H9 (cell line): ENCODE measurements around the gene RAB15. TPM values are rescaled to one million over a fixed set of nuclear protein-coding genes. Genes with fewer than 3 reads are reported as not detected.

Source experiments
- DNase-seq: peaks from one replicate; pipeline ENCODE4 v3.0.0-alpha.2; 2017
- H2AFZ ChIP-seq: one replicate; pipeline ENCODE4 v1.6.1; 2013; ENCODE audit warnings: mild to moderate bottlenecking, low read length, control low read depth, moderate library complexity
- H2AK5ac ChIP-seq: 2 replicates; pipeline ENCODE4 v1.6.1; 2013; ENCODE audit warnings: low read length, control low read depth, mixed read lengths; ENCODE audit not compliant: insufficient read length
- H2BK120ac ChIP-seq: one replicate; pipeline ENCODE4 v1.6.1; 2013; ENCODE audit warnings: low read depth, mild to moderate bottlenecking, low read length, control low read depth, inconsistent platforms; ENCODE audit not compliant: poor library complexity, severe bottlenecking
- H2BK12ac ChIP-seq: 2 replicates; pipeline ENCODE4 v1.6.1; 2013; ENCODE audit warnings: low read length, control low read depth, mixed read lengths, low read depth; ENCODE audit not compliant: insufficient read length
- H2BK15ac ChIP-seq: 2 replicates; pipeline ENCODE4 v1.6.1; 2013; ENCODE audit warnings: low read depth, low read length, control low read depth
- H2BK20ac ChIP-seq: one replicate; pipeline ENCODE4 v1.6.1; 2013; ENCODE audit warnings: low read depth, mild to moderate bottlenecking, low read length, control low read depth, inconsistent platforms; ENCODE audit not compliant: poor library complexity, severe bottlenecking
- H2BK5ac ChIP-seq: 2 replicates; pipeline ENCODE4 v1.6.1; 2013; ENCODE audit warnings: low read length, control low read depth, mixed read lengths; ENCODE audit not compliant: insufficient read length
- H3K14ac ChIP-seq: 2 replicates; pipeline ENCODE4 v1.6.1; 2013; ENCODE audit warnings: low read length, control low read depth; ENCODE audit not compliant: insufficient read depth
- H3K18ac ChIP-seq: 2 replicates; pipeline ENCODE4 v1.6.1; 2013; ENCODE audit warnings: low read depth, mild to moderate bottlenecking, mixed read lengths, low read length, control low read depth; ENCODE audit not compliant: insufficient read length
- H3K23ac ChIP-seq: 2 replicates; pipeline ENCODE4 v1.6.1; 2013; ENCODE audit warnings: low read length, control low read depth, mixed read lengths, low read depth; ENCODE audit not compliant: insufficient read length
- H3K23me2 ChIP-seq: 2 replicates; pipeline ENCODE4 v1.6.1; 2013; ENCODE audit warnings: low read depth, mild to moderate bottlenecking, mixed read lengths, low read length, control low read depth; ENCODE audit not compliant: insufficient read length, poor library complexity, severe bottlenecking
- H3K27ac ChIP-seq: 2 replicates; pipeline ENCODE4 v1.5.1; 2013; ENCODE audit warnings: low read length, control low read depth, mixed read lengths, low read depth; ENCODE audit not compliant: insufficient read length
- H3K27me3 ChIP-seq: 2 replicates; pipeline ENCODE4 v1.6.1; 2013; ENCODE audit warnings: low read length, control low read depth, inconsistent platforms; ENCODE audit not compliant: insufficient read depth
- H3K4ac ChIP-seq: 2 replicates; pipeline ENCODE4 v1.6.1; 2013; ENCODE audit warnings: low read depth, mild to moderate bottlenecking, control low read depth, inconsistent platforms, low read length, moderate library complexity
- H3K4me1 ChIP-seq: 2 replicates; pipeline ENCODE4 v1.6.1; 2013; ENCODE audit warnings: low read length, control low read depth, inconsistent platforms; ENCODE audit not compliant: insufficient read depth
- H3K4me2 ChIP-seq: 2 replicates; pipeline ENCODE4 v1.6.1; 2013; ENCODE audit warnings: low read length, control low read depth, mixed read lengths; ENCODE audit not compliant: insufficient read length, insufficient read depth
- H3K56ac ChIP-seq: 2 replicates; pipeline ENCODE4 v1.6.1; 2013; ENCODE audit warnings: low read depth, mild to moderate bottlenecking, mixed read lengths, low read length, control low read depth; ENCODE audit not compliant: insufficient read length
- H3K79me1 ChIP-seq: 2 replicates; pipeline ENCODE4 v1.6.1; 2013; ENCODE audit warnings: low read depth, mild to moderate bottlenecking, moderate library complexity, low read length, control low read depth, inconsistent platforms; ENCODE audit not compliant: insufficient read depth, poor library complexity, severe bottlenecking
- H3K79me2 ChIP-seq: 2 replicates; pipeline ENCODE4 v1.6.1; 2013; ENCODE audit warnings: low read length, control low read depth, inconsistent platforms; ENCODE audit not compliant: insufficient read depth
- H3K9ac ChIP-seq: 2 replicates; pipeline ENCODE4 v1.6.1; 2013; ENCODE audit warnings: low read length, control low read depth, mixed read lengths; ENCODE audit not compliant: insufficient read length; ENCODE audit errors: extremely low read depth
- H3K9me3 ChIP-seq: one replicate; pipeline ENCODE4 v1.6.1; 2013; ENCODE audit warnings: low read depth, low read length, inconsistent platforms; ENCODE audit not compliant: control insufficient read depth
- H3T11ph ChIP-seq: one replicate; pipeline ENCODE4 v1.6.1; 2013; ENCODE audit warnings: mild to moderate bottlenecking, low read length, control low read depth, inconsistent platforms
- H4K20me1 ChIP-seq: one replicate; pipeline ENCODE4 v1.6.1; 2013; ENCODE audit not compliant: control insufficient read depth, insufficient read length, insufficient read depth
- H4K5ac ChIP-seq: 2 replicates; pipeline ENCODE4 v1.6.1; 2013; ENCODE audit warnings: low read depth, mild to moderate bottlenecking, mixed read lengths, low read length, control low read depth; ENCODE audit not compliant: insufficient read length
- H4K8ac ChIP-seq: replicated peaks from 2 replicates; pipeline ENCODE4 v1.6.1; 2013; ENCODE audit warnings: low read length, control low read depth, mixed read lengths, low read depth; ENCODE audit not compliant: insufficient read length
- H4K91ac ChIP-seq: 2 replicates; pipeline ENCODE4 v1.6.1; 2013; ENCODE audit warnings: low read depth, mild to moderate bottlenecking, moderate library complexity, mixed read lengths, low read length, control low read depth; ENCODE audit not compliant: insufficient read length
- H3K27ac Mint-ChIP-seq, 3 experiments: 2 replicates in 2 of 3; 3 replicates in 1 of 3; pipeline ENCODE4 v1.8.0; 2020 to 2021; ENCODE audit warnings: mixed read lengths in 3 of 3, mild to moderate bottlenecking in 1 of 3, moderate library complexity in 1 of 3
- H3K27me3 Mint-ChIP-seq: 2 replicates; pipeline ENCODE4 v1.8.0; 2021; ENCODE audit warnings: low read depth, mild to moderate bottlenecking, moderate library complexity, mixed read lengths
- H3K36me3 Mint-ChIP-seq, 3 experiments: 2 replicates in 2 of 3; 3 replicates in 1 of 3; pipeline ENCODE4 v1.8.0; 2020 to 2021; ENCODE audit warnings: low read depth in 3 of 3, mixed read lengths in 3 of 3; ENCODE audit not compliant: insufficient read depth in 1 of 3
- H3K4me1 Mint-ChIP-seq, 2 experiments: 2 replicates each; pipeline ENCODE4 v1.8.0; 2020; ENCODE audit warnings: mixed read lengths in 2 of 2
- H3K4me3 Mint-ChIP-seq, 2 experiments: 2 replicates in 1 of 2; 3 replicates in 1 of 2; pipeline ENCODE4 v1.8.0; 2020 to 2021; ENCODE audit warnings: mild to moderate bottlenecking in 2 of 2, mixed read lengths in 2 of 2, moderate library complexity in 1 of 2
- H3K9me3 Mint-ChIP-seq, 2 experiments: 2 replicates in 1 of 2; 3 replicates in 1 of 2; pipeline ENCODE4 v1.8.0; 2020; ENCODE audit warnings: mild to moderate bottlenecking in 2 of 2, mixed read lengths in 2 of 2, moderate library complexity in 1 of 2
- WGBS: extraction: QIAGEN DNeasy Blood & Tissue Kit; methylation state at CpG from one replicate; pipeline ENCODE4 v1.1.7; 2013; ENCODE audit warnings: missing lambda C conversion rate, low lambda C conversion rate, mixed read lengths; ENCODE audit not compliant: insufficient read length; ENCODE audit errors: extremely low coverage; 5-methylcytosine and 5-hydroxymethylcytosine counted together
- total RNA-seq: library from RNA; stranded (reverse); gene quantifications from 2 replicates; pipeline ENCODE4 v1.2.1, GENCODE V29; 2021
- TF ChIP-seq, protein P1 (sequence below): fragments of 200-600 bp; sonication (generic); conservative IDR thresholded peaks from 3 replicates; pipeline ENCODE4 v1.8.0; 2021; ENCODE audit warnings: antibody characterized with exemption, mild to moderate bottlenecking

The RAB15 gene
- total RNA-seq, 1 experiment from 2014 or later, result 54.3 TPM

DNA sequence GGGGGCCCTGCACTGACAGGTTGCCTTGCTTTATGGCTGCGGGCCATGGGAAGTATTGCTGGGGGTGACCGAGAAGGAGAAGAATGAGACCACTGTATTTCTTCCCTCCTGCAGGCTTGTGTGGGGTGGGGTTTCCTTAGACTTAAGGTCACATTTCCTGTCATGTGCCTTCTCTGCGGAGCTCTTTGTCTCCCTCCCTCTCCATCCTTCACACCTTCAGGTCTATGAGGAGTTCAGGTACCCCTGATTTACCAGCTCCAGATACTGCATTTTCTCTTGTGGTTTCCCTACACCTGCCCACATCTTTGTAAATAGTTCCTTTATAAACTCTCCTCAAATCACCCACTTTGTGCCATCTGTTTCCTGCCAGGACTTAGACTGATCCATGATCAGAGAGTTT lies 18.2 kb upstream of the RAB15 start:
- Histone ChIP-seq H3K14ac (no peak overlapping the region), H3K27ac (no peak overlapping the region), H2BK5ac (no peak overlapping the region), H3K56ac (no peak overlapping the region), H3K4ac (no peak overlapping the region), H2BK120ac (no peak overlapping the region), H3K23me2 (no peaks in the 10 kb centered on the region), H3K23ac (no peak overlapping the region), H3K9ac (no peak overlapping the region), H4K5ac (no peak overlapping the region), H3K27me3 (no peaks in the 10 kb centered on the region), H3K79me2 (no peaks in the 10 kb centered on the region), H2BK12ac (no peak overlapping the region), H3K9me3 (no peaks in the 10 kb centered on the region), H4K8ac (no peak overlapping the region), H3K4me1 (0 out of 2 replicates have a peak, but pooled peaks cover 2% of the 10 kb centered on the region), H3T11ph (no peak overlapping the region), H2AK5ac (no peak overlapping the region), H2BK15ac (no peak overlapping the region), H4K91ac (no peak overlapping the region), H3K4me2 (no peak overlapping the region), H2BK20ac (no peak overlapping the region), H2AFZ (no peak overlapping the region), H3K18ac (no peak overlapping the region), H4K20me1 (no peaks in the 10 kb centered on the region), H3K79me1 (no peaks in the 10 kb centered on the region)
- peak overlapping the region in 1 of 3 experiments; percentile 5; a peak in 1 of 7 replicates for H3K27ac Mint-ChIP-seq
- no CpG with 5 or more reads among the region's 3 CpGs for WGBS
- no peak for DNase-seq
- H3K36me3 Mint-ChIP-seq, result peaks cover 0 to 3% (median 0%) of the 10 kb centered on the region in 3 experiments; a peak in 3 of 7 replicates
- peaks cover 10% of the 10 kb centered on the region for H3K27me3 Mint-ChIP-seq
- TF ChIP-seq, protein P1, sequence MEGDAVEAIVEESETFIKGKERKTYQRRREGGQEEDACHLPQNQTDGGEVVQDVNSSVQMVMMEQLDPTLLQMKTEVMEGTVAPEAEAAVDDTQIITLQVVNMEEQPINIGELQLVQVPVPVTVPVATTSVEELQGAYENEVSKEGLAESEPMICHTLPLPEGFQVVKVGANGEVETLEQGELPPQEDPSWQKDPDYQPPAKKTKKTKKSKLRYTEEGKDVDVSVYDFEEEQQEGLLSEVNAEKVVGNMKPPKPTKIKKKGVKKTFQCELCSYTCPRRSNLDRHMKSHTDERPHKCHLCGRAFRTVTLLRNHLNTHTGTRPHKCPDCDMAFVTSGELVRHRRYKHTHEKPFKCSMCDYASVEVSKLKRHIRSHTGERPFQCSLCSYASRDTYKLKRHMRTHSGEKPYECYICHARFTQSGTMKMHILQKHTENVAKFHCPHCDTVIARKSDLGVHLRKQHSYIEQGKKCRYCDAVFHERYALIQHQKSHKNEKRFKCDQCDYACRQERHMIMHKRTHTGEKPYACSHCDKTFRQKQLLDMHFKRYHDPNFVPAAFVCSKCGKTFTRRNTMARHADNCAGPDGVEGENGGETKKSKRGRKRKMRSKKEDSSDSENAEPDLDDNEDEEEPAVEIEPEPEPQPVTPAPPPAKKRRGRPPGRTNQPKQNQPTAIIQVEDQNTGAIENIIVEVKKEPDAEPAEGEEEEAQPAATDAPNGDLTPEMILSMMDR, result no peak
- no peak overlapping the region for H3K4me3 Mint-ChIP-seq
- H3K9me3 Mint-ChIP-seq, result no peaks in the 10 kb centered on the region
- H3K4me1 Mint-ChIP-seq, result peaks cover 4 to 15% of the 10 kb centered on the region in 2 experiments; a peak in 3 of 4 replicates
